BJ (cell line): Measurements from ENCODE around the gene BCCIP. TPM values are rescaled to one million over a fixed set of nuclear protein-coding genes. Genes with fewer than 3 reads are reported as not detected.

ENCODE experiments used
- CTCF ChIA-PET: fragments of 350-600 bp; formaldehyde crosslinking; extraction: SDS; loops from one replicate; lab custom pipeline; 2021; ENCODE audit warnings: antibody characterized with exemption, inconsistent platforms; lab: Yijun Ruan, JAX
- POLR2A ChIA-PET: fragments of 300-600 bp; sonication (Branson Sonifier 250); formaldehyde crosslinking; extraction: SDS; loops from one replicate; lab custom pipeline; 2021; ENCODE audit warnings: antibody characterized with exemption; lab: Charles Lee
- DNase-seq: peaks from one replicate; pipeline ENCODE4 v3.0.0-alpha.2; 2011; ENCODE audit warnings: low read depth
- H3K27me3 ChIP-seq: 2 replicates; pipeline ENCODE4 v1.6.0; 2011; ENCODE audit warnings: low read length; ENCODE audit not compliant: control insufficient read depth, insufficient read depth
- H3K36me3 ChIP-seq: 2 replicates; pipeline ENCODE4 v1.5.1; 2011; ENCODE audit warnings: low read length; ENCODE audit not compliant: control insufficient read depth, insufficient read depth
- H3K4me3 ChIP-seq: 2 replicates; pipeline ENCODE4 v1.5.1; 2011; ENCODE audit warnings: low read depth, mild to moderate bottlenecking, control low read depth, low read length
- CTCF ChIP-seq: IDR thresholded peaks from 2 replicates; pipeline ENCODE4 v1.5.1; 2011; ENCODE audit warnings: low read depth, mild to moderate bottlenecking, control low read depth, inconsistent platforms, low read length, moderate library complexity; ENCODE audit not compliant: insufficient read depth
- polyA plus RNA-seq: library from polyadenylated mRNA; depleted of rRNA; stranded (reverse); fragments of >200 nt; gene quantifications from 2 replicates; pipeline ENCODE4 v1.2.3, GENCODE V29; 2011

BCCIP gene
- polyA plus RNA-seq, 1 experiment = 13.2 TPM

GRCh38 chr10:125849448-125849847, 26.1 kb downstream of the BCCIP start:
- no peak for DNase-seq
- Histone ChIP-seq H3K36me3 (peaks cover 14% of the 10 kb centered on the region), H3K4me3 (no peak overlapping the region), H3K27me3 (no peaks in the 10 kb centered on the region)
- no peak for TF ChIP-seq CTCF
- ChIA-PET CTCF (no interaction called here), POLR2A (no interaction called here)

- POLR2A ChIA-PET = no interaction called here
- no peaks in the 10 kb centered on the region for H3K27me3 ChIP-seq
- no peak overlapping the region for H3K4me3 ChIP-seq
- peaks cover 10% of the 10 kb centered on the region for H3K36me3 ChIP-seq
- CTCF ChIA-PET = no interaction called here
- TF ChIP-seq CTCF = no peak
- DNase-seq = no peak
Measured at GRCh38 chr10:125850766-125851731, 27.7 kb downstream of the BCCIP start.

- POLR2A ChIA-PET = no interaction called here
- CTCF ChIA-PET = no interaction called here
- TF ChIP-seq CTCF = no peak
- DNase-seq = no peak
- peaks cover 11% of the 10 kb centered on the region for H3K36me3 ChIP-seq
- H3K4me3 ChIP-seq = no peak overlapping the region
- no peaks in the 10 kb centered on the region for H3K27me3 ChIP-seq
Measured at GRCh38 chr10:125852487-125852886, 29.1 kb downstream of the BCCIP start.

- H3K27me3 ChIP-seq = no peaks in the 10 kb centered on the region
- DNase-seq = no peak
- CTCF ChIA-PET = interaction anchor here (1.0 kb wide), 1 partner anchor 12 kb away, joined by 3 read pairs; no protein-coding TSS in a partner anchor
- POLR2A ChIA-PET = no interaction called here
- H3K36me3 ChIP-seq = peaks cover 8% of the 10 kb centered on the region
- TF ChIP-seq CTCF = no peak
- H3K4me3 ChIP-seq = no peak overlapping the region
Measured at GRCh38 chr10:125857185-125857760, 33.9 kb downstream of the BCCIP start.

- CTCF ChIA-PET = interaction anchor here (1.1 kb wide), 1 partner anchor 11 kb away, joined by 3 read pairs; no protein-coding TSS in a partner anchor
Measured at GRCh38 chr10:125859128-125859817, 35.9 kb downstream of the BCCIP start.

More at GRCh38 chr10:125859128-125859817, 35.9 kb downstream of the BCCIP start:
- no peaks in the 10 kb centered on the region for H3K27me3 ChIP-seq
- peaks cover 6% of the 10 kb centered on the region for H3K36me3 ChIP-seq
- DNase-seq = no peak
- TF ChIP-seq CTCF = no peak
- POLR2A ChIA-PET = no interaction called here
- H3K4me3 ChIP-seq = no peak overlapping the region
